NK-92 treated with Interleukin-12 subunit alpha and Interleukin-12 subunit beta, amount 100 ng/mL, for 24 hours (cell line): ENCODE measurements around the gene ADAMTS20.
"Not testable (repeated sequence)": the region's sequence is repeated elsewhere in the genome, so short reads cannot be mapped to it uniquely, and the experiment has no call there.

Source experiments
- DNase-seq: peaks from one replicate; lab custom pipeline; 2025; lab: John Stamatoyannopoulos, UW

ADAMTS20 gene, protein sequence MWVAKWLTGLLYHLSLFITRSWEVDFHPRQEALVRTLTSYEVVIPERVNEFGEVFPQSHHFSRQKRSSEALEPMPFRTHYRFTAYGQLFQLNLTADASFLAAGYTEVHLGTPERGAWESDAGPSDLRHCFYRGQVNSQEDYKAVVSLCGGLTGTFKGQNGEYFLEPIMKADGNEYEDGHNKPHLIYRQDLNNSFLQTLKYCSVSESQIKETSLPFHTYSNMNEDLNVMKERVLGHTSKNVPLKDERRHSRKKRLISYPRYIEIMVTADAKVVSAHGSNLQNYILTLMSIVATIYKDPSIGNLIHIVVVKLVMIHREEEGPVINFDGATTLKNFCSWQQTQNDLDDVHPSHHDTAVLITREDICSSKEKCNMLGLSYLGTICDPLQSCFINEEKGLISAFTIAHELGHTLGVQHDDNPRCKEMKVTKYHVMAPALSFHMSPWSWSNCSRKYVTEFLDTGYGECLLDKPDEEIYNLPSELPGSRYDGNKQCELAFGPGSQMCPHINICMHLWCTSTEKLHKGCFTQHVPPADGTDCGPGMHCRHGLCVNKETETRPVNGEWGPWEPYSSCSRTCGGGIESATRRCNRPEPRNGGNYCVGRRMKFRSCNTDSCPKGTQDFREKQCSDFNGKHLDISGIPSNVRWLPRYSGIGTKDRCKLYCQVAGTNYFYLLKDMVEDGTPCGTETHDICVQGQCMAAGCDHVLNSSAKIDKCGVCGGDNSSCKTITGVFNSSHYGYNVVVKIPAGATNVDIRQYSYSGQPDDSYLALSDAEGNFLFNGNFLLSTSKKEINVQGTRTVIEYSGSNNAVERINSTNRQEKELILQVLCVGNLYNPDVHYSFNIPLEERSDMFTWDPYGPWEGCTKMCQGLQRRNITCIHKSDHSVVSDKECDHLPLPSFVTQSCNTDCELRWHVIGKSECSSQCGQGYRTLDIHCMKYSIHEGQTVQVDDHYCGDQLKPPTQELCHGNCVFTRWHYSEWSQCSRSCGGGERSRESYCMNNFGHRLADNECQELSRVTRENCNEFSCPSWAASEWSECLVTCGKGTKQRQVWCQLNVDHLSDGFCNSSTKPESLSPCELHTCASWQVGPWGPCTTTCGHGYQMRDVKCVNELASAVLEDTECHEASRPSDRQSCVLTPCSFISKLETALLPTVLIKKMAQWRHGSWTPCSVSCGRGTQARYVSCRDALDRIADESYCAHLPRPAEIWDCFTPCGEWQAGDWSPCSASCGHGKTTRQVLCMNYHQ (N-terminal part only)

DNA sequence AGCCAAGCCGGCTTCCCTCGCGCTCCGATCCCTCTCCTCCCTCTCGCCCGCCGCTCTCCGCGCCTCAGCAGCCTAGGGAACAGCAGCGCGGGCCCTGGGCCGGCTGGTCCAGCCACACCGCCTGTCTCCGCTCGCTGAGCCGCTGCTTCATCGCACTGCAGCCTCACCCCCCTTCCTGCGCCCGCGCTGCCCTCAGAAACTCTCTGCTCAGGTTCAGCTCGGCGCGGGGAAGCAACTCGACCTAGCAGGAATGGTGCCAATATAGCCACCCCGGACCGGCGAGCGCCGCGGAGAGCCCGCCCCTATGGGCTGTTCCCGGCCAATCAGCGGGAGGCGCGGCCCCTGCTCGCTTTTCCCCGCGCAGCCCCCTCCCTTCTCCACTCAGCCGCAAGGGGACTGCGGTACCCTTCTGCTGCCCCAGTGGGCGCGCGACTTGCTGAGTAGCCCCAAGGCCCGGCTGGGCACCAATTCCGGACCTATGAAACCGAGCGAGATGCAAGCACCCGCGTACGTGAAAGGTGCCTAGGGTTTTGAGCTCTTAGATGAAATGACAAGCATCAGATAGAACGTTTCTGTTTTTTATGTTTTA lies at the start of gene ADAMTS20:
Gene ADAMTS20, minus strand, starts transcription at position 233 of the 589 bp plus-strand sequence. CDS start 282 bp downstream, outside the sequence.
- DNase-seq: no peak

DNA sequence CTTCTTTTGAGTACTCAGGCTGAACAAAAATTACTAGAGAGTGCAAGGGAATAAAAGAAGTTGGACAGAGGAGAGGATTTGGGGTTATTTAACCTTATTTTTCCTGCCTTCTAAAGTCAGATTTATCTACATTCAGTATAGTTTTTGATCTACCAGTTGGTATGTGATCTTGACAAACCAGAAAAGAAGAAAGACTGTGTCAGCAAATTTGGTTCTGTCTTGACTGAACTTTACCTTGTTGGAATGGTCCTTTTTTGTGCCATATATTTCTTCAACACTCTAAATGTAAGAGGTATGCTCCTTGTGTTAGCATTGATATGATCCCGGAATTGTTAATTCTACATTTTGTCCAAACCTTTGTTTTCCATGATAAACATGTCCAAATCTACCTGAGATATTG lies 47.7 kb upstream of the ADAMTS20 start:
- no peak for DNase-seq

DNA sequence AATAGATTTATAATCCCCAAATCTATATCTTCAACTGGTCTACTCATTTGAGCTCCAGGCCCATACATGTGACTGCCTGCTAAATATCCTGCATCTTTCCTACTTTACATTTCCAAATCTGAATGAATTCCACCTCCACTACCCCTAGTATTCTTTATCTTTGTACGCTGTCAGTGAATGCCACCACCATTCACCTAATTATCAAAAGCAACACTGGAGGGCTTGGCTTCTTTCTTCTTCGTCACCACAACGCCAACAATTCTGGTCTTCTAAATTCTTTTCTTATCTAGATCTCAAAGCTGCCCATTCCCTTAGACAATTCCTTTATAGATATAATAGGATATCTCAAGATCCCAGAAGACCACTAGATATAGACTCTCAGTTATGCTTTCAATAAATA lies 47.1 kb upstream of the ADAMTS20 start:
- no peak for DNase-seq

DNA sequence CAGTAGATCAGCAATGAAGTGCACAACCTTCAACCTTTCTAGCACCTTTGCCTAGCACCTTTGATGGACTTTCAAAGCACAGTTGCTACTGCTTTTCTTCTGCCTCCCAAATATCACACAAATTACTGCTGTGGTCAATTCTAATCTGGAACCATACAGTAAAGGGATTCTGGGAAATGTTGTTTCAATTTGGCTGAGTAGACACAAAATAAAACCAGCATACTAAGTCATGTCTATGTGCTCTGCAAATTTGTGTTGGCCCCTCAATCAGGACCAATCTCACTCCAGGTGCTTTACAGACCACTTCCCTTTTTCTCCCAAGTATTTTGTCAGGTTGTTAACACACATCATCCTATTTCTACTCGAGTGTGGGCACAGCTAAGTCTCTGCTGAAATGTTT lies 38.3 kb upstream of the ADAMTS20 start:
- DNase-seq: no peak

DNA sequence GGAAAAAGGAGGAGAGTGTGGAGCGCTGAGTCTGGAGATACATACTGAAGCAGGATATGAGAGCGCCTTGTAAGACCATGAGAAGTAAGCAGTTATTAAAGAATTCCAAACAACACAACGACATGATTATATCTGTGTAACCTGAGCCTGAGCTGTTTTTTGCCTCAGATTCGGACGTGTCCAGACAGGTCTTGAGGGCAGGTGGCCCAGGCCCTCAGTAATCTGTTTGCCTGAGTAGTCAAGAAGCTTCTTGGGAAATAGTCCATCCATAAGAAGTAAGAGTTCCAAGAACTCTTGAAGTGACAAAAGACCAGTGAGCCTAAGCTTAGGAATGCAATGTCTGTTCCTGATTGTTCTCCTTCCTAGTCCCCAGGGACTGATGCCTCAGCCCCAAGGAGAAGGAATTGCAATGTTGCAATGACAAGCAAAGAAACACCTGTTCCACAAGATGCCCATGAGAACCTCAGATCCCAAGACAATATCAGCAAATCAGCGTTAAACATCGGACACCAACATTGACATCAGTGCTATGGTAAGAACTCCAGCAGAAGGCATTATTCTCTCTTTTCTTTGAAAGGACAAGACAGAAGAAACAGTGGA lies 34.7 kb upstream of the ADAMTS20 start:
- DNase-seq: no peak

DNA sequence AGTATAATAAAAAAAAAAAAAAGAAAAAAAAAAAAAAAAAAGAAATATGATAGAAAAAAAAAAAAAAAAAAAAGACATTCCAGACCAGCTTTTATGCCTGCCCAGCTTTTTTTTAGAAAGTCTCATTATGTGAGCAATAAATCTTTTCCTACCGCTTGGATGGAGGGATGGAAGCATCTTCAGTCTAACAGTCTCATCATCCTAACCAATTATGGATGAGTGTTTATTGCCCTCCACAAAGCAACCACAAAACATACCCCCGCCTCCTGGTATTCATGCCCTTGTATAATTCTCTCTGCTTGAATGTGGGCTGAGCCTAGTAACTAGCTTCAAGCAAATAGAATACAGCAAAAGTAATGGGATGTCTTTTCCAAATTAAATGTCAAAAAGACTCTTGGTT lies 33.7 kb upstream of the ADAMTS20 start:
- no peak for DNase-seq

DNA sequence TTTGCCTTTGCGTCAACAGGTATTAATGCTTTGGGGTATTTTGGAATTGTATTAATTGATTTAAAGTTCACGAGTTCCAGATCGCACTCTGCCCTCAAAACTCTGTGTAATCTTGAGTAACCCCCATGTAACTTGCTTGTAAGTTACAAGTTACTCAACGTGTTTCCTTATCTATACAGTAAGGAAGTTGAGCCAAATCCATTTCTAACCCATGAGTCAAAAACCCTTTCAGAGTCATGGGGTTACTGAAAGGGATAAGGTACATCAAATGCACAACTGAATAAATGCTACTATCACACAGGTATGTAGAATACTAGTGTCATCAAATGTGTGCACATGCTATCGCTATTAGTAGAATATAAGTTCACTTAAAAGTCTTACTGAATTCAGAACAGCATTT lies 28.6 kb upstream of the ADAMTS20 start:
- DNase-seq: no peak

DNA sequence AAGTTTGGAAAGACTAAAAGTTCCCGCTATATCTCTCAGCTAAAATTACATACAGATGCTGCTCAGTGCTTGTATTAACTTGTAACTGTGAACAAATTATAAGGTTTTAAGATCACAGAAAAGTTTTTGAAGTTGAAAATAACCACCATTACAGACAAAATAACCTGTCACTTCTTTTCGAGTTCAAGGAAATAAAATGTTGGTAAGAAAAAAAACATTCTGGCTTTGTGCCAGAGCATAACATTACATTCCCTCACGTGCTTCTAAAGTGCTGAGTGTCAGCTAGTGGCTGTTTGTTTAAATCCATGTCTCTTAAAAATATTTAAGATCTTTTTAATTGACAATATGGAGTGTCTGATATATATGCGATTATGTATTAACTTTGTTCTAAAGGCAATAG lies 27.2 kb upstream of the ADAMTS20 start:
- DNase-seq: no peak

DNA sequence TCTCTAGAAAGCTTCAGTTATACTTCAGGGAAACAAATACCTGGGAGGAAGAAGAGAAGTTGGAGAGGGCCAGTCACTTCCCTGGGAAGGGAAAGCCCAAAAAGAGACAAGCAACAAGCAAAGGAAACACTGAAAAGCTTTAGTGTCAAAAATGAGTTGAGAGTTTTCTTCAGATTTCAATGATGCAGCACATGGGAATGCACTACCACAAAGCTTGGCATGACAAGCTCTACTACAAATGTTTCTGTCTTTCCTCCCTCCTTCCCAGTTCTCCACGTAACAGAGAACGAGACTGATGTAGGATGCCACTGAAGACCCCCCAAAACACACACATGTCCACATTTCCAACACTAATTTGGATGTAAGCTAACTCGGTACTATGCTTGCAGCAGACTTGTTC lies 26.8 kb upstream of the ADAMTS20 start:
- DNase-seq: no peak

DNA sequence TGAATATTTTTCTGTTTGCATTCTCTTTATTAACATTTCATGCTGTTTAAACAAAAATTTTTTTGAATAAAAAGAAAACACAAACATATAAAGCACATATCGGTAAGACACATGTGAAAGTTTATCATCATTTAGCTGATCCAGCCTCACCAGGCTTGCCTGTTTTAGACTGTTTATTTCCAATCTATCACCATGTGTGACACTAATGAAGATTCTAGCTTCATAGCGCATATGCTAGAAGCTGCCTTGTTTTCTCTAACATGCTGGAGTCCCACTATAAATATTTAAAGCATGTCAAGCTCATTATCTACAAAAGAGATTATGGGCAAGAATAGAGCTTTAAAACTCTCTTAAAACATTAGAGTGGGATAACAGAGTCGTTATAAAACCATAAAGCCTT lies 25.4 kb upstream of the ADAMTS20 start:
- DNase-seq: no peak

DNA sequence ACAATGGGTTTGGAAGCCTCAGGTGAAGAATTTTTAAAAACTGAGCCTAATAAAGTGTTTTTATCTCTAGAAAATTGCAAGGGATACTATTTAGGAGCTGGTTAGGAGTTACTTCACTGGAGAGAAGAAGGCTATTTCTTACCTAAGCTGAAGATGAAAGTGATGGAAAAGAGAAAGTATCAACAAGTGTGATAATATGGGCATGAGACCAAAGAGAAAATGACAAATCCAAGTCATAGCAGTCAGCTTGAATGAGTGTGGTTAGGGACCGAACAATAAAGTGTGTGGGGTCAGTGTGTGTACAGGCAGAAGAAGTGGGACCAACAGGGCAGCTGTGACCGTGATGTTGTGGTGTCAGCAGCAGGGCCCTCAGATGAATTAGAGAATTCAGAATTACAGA lies 24.2 kb upstream of the ADAMTS20 start:
- DNase-seq: no peak

DNA sequence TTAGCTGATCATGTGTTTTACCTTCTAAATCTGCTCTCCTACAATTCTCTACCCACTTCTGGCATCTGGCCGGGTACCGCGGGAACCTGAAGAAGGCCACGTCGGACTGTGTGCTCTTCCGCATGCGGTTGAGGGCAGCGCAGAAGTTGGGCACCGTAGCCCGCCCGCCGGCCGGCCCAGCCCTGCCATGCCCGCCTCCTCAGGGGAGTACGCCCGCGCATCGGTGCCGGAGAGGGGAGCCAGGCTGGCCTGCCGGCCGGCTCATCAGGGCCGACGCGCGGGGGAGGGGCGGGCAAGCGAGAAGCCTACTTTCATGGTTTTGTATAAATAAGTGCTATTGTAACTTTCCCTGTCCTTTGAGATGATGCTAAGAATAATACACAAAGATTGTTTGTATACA lies 19.9 kb upstream of the ADAMTS20 start:
- no peak for DNase-seq

DNA sequence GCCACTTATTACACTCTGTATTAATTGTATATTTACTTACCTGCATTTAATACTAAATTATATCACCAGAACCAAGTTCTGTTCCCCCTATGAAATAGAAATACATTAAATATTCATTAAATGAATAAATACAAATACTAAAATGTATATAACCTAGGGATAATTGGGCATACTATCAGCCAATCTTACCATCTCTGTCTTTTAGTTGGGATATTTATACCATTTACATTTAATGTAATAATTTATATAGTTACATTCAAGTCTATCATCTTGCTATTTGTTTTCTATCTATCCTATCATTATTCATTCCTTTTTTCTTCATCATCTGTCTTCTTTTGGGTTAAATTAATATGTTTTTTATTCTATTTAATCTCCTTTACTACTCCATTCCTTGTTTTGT lies 4.1 kb upstream of the ADAMTS20 start:
- no peak for DNase-seq

DNA sequence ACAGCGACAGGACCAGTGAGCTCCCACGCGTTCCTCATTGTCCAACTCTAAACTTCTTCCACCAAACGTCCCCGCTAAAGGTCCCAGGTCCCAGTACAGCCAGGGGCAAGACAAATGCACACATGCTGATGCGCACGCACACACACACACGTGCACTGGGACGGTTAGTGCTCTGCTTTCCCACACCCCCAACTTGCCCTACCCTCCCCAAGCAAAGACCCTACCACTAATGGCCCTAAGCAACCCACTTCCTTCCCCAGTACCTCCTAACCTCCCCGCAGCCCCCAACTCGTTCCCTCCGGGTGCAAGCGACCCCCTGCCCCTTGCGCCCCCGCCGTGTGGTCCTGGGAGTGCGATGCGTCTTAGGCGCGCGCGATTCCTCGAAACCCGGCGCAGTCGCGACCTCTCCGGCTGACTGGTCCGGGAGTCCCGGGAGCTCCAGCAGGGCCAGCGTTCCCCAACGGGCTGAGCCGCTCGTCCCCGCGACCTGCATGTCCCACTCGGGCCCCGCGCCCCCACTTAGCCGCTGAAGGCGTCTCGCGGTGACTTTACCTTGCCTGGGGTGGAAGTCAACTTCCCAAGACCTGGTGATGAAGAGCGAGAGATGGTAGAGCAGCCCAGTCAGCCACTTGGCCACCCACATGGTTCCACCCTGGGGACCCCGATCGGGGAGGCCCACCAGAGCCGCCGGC lies 578 bp downstream of the ADAMTS20 start:
- no peak for DNase-seq

DNA sequence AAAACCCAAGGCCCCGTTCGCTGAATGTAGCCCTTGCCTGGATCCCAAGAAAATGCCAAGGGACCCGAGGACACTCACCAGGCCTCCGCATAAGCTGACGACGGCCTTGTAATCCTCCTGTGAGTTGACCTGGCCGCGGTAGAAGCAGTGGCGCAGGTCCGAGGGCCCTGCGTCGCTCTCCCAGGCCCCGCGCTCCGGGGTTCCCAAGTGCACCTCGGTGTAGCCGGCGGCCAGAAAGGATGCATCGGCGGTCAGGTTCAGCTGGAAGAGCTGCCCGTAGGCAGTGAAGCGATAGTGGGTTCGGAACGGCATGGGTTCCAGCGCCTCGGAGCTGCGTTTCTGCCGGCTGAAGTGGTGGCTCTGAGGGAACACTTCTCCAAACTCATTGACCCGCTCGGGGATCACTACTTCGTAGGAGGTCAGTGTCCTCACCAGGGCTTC lies 1.2 kb downstream of the ADAMTS20 start:
- no peak for DNase-seq

DNA sequence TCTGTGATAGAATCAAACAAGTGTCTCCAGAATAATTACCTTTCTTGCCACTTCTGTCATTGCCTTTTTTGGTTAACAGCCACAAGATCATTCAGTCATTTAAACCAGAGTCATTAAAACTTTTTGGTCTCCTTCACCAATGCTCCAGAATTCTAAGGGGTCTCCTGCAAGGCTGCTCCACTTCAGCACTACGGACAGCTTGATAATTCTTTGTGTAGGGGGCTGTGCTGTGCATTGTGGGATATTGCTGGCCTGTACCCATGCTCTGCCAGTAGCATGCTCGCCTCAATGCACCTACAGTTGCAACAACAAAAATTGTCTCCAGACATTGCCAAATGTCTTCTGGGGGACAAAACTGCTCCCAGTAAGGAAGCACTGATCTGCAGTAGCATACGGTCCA lies 7.3 kb downstream of the ADAMTS20 start:
- DNase-seq: no peak

DNA sequence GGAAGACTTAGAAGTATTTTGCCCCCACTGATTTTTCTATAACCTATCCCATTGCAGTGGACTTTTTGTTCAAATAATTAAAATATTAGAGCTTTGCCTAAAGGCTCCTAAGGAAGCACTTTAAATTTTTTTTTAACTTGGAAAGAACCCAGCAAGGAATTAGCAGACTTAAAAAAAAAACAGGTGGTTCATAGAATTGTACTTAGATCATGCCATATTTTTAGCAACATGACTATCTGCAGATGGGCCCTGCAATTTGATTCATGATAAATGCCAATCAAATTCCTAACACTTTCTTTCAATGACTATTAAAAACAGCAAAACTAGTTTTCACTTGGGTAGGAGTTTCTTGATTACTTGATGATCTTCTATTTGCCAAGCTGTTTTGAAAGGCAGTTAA lies 11.5 kb downstream of the ADAMTS20 start:
- no peak for DNase-seq

DNA sequence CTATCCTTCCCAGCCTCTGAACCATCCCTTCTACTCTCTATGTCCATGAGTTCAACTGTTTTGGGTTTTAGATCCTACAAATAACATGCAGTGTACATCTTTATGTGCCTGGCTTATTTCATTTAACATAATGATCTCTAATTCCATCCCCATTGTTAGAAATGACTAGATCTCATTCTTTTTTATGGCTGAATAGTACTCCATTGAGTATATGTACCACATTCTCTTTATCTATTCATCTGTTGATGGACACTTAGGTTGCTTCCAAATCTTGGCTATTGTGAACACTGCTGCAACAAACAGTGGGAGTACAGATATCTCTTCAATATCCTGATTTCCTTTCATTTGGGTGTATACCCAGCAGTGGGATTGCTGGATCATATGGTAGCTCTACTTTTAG lies 14.3 kb downstream of the ADAMTS20 start:
- not testable (repeated sequence) for DNase-seq

DNA sequence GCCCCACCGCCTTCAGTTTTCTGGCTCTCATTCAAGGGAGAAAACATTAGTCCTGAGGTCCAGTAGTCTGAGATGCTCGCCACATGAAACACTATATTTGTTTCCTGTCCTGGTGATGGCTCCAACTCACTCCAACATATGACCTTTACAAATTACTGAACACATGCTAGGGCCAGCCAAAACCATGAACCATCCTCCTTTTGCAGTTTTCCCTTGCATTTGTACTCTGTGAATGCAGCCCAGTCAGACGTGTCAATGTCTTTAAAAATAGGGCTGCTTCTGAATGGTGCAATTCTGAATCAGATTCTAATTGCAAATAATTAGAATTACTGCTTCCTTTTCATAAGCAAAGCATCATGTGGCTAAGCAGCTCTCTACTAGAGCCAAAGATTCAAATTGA lies 36.0 kb downstream of the ADAMTS20 start:
- DNase-seq: no peak

DNA sequence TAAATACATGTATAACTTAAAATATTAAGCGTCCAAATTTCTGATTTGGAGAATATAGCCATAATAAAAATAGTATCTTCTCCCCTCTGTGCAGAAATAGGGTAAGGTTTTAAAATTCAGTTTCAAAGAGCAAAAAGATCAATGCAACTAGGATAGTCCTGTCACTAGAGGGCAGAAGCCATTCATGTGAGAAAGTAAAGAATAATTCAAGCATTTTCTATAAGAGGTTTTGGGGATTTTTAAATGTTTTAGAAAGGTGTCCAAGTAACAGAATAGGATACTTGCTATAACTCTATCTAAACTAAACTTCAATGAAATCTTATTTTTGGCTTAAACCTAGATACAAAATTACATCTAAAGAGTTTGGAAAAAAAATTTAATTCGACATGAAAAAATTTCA lies 50.3 kb downstream of the ADAMTS20 start:
- DNase-seq: no peak

DNA sequence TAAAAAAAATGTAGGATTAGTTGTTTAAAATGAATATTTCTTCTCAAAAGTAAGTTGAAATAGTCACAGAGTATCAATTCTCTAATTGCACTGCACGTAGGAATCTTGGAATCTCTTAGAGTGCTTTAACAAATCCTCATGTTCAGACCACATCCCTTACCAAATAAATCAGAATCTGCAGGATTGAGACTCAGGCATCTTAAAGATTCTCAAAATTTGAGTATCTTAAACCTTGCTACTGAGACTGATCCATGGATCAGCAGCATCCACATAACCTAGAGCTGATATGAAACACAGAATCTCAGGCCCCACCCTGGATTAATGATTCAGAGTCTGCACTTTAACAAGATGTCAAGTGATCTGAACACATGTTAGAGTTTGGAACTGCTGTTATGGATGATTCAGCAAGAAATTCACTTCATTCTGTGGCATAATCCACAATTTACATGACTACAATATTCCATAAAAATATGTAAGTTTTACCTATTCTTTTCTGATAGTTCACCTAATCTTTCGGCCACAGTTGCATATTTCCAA lies 58.7 kb downstream of the ADAMTS20 start:
- no peak for DNase-seq
